Measurements from ENCODE around the gene GAST. TPM values are rescaled to one million over a fixed set of nuclear protein-coding genes. Genes with fewer than 3 reads are reported as not detected.
A peak's percentile ranks its signal among the peaks of the same experiment; 100 is the strongest.

GAST gene
- total and polyA plus RNA-seq, 9 of the 15 experiments (the other 6 are each of a cell fraction or from before 2014, with no cell fraction given), result not detected

DNA sequence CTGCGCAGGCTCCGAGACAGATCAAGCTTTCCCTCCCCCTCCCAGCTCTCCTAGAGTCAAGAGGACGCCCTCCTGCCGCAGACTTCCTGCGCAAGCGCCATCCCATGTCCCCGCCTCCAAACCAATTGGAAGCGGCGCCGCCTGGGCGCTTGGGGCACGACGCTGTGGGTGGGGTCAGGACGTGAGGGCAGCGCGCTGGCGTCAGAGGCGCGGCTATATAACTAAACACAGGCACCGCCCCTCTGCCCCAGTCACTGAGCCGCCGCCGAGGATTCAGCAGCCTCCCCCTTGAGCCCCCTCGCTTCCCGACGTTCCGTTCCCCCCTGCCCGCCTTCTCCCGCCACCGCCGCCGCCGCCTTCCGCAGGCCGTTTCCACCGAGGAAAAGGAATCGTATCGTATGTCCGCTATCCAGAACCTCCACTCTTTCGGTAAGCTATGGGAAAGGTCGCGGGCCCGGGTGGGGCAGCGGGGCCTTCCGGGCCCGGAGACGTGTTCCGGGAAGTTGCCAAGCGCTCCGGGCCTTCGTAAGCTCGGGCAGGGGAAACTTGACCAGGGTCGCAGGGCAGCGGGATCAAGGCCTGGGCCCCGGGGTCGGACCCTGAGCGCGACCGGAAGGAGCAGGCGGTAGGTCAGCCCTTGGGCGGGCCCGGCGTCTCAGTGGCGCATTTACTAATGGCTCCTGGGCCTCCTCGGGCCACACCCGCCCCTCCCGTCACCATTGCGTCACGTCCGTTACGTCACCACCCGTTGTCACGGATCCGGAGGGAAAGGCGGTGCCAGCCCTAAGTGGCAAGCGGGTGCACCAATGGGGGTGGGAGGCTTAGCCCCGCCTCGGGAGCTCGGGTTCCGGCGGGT lies 23.3 kb upstream of the GAST start, which contains the start of gene EIF1 (continued):
- TF ChIP-seq ZNF436 (CRISPR knock-in tag; IDR thresholded peaks at IDR 0.05) (peak; percentile 52; the same call in 1 of the 2 replicates), CBFB (CRISPR knock-in tag; IDR thresholded peaks at IDR 0.05) (no peak; the same call in 1 of the 2 replicates), XRCC3 (IDR thresholded peaks at IDR 0.05) (no peak), ZNF354B (CRISPR knock-in tag; IDR thresholded peaks at IDR 0.05) (peak; percentile 24; the same call in 1 of the 2 replicates), BDP1 (IDR thresholded peaks at IDR 0.05; ENCODE audit: insufficient read depth, insufficient read length) (no peak), KAT7 (CRISPR knock-in tag; IDR thresholded peaks at IDR 0.05; ENCODE audit: borderline replicate concordance) (peak; percentile 90; the same call in 1 of the 2 replicates), NRF1 (conservative IDR thresholded peaks at IDR 0.05 in 1 of 2, IDR thresholded peaks at IDR 0.05 in 1 of 2) (peak; percentile 99), TGIF2 (CRISPR knock-in tag; IDR thresholded peaks at IDR 0.05) (peak; percentile 51; the same call in 1 of the 2 replicates), SMAD1 (IDR thresholded peaks at IDR 0.05; ENCODE audit: low read depth, low read length, partially characterized antibody) (peak; percentile 96), POLR3A (IDR thresholded peaks at IDR 0.05; ENCODE audit: borderline replicate concordance, extremely low read depth, insufficient read depth, insufficient read length) (no peak), CBFA2T3 (IDR thresholded peaks at IDR 0.05) (no peak; the same call in 1 of the 2 replicates), BRCA1 (IDR thresholded peaks at IDR 0.05) (no peak), BRCA1 (CRISPR knock-in tag; IDR thresholded peaks at IDR 0.05) (no peak), HLTF (IDR thresholded peaks at IDR 0.05) (0 out of 2 replicates have a peak, but pooled peaks have one; percentile 39)
- TF ChIP-seq, protein P1, sequence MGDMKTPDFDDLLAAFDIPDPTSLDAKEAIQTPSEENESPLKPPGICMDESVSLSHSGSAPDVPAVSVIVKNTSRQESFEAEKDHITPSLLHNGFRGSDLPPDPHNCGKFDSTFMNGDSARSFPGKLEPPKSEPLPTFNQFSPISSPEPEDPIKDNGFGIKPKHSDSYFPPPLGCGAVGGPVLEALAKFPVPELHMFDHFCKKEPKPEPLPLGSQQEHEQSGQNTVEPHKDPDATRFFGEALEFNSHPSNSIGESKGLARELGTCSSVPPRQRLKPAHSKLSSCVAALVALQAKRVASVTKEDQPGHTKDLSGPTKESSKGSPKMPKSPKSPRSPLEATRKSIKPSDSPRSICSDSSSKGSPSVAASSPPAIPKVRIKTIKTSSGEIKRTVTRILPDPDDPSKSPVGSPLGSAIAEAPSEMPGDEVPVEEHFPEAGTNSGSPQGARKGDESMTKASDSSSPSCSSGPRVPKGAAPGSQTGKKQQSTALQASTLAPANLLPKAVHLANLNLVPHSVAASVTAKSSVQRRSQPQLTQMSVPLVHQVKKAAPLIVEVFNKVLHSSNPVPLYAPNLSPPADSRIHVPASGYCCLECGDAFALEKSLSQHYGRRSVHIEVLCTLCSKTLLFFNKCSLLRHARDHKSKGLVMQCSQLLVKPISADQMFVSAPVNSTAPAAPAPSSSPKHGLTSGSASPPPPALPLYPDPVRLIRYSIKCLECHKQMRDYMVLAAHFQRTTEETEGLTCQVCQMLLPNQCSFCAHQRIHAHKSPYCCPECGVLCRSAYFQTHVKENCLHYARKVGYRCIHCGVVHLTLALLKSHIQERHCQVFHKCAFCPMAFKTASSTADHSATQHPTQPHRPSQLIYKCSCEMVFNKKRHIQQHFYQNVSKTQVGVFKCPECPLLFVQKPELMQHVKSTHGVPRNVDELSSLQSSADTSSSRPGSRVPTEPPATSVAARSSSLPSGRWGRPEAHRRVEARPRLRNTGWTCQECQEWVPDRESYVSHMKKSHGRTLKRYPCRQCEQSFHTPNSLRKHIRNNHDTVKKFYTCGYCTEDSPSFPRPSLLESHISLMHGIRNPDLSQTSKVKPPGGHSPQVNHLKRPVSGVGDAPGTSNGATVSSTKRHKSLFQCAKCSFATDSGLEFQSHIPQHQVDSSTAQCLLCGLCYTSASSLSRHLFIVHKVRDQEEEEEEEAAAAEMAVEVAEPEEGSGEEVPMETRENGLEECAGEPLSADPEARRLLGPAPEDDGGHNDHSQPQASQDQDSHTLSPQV (IDR thresholded peaks at IDR 0.05), result no peak
- TF ChIP-seq, protein P2, sequence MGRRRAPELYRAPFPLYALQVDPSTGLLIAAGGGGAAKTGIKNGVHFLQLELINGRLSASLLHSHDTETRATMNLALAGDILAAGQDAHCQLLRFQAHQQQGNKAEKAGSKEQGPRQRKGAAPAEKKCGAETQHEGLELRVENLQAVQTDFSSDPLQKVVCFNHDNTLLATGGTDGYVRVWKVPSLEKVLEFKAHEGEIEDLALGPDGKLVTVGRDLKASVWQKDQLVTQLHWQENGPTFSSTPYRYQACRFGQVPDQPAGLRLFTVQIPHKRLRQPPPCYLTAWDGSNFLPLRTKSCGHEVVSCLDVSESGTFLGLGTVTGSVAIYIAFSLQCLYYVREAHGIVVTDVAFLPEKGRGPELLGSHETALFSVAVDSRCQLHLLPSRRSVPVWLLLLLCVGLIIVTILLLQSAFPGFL (CRISPR knock-in tag; IDR thresholded peaks at IDR 0.05), result peak; percentile 98; the same call in 1 of the 2 replicates
- TF ChIP-seq, protein P3, sequence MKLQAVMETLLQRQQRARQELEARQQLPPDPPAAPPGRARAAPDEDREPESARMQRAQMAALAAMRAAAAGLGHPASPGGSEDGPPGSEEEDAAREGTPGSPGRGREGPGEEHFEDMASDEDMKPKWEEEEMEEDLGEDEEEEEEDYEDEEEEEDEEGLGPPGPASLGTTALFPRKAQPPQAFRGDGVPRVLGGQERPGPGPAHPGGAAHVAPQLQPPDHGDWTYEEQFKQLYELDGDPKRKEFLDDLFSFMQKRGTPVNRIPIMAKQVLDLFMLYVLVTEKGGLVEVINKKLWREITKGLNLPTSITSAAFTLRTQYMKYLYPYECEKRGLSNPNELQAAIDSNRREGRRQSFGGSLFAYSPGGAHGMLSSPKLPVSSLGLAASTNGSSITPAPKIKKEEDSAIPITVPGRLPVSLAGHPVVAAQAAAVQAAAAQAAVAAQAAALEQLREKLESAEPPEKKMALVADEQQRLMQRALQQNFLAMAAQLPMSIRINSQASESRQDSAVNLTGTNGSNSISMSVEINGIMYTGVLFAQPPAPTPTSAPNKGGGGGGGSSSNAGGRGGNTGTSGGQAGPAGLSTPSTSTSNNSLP (IDR thresholded peaks at IDR 0.05; ENCODE audit: borderline replicate concordance, low read depth, low read length), result no peak
- TF ChIP-seq, protein P4, sequence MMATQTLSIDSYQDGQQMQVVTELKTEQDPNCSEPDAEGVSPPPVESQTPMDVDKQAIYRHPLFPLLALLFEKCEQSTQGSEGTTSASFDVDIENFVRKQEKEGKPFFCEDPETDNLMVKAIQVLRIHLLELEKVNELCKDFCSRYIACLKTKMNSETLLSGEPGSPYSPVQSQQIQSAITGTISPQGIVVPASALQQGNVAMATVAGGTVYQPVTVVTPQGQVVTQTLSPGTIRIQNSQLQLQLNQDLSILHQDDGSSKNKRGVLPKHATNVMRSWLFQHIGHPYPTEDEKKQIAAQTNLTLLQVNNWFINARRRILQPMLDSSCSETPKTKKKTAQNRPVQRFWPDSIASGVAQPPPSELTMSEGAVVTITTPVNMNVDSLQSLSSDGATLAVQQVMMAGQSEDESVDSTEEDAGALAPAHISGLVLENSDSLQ (IDR thresholded peaks at IDR 0.05), result peak; percentile 99
- TF ChIP-seq, protein P5, sequence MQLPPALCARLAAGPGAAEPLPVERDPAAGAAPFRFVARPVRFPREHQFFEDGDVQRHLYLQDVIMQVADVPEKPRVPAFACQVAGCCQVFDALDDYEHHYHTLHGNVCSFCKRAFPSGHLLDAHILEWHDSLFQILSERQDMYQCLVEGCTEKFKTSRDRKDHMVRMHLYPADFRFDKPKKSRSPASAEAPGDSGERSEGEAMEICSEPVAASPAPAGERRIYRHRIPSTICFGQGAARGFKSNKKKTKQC (CRISPR knock-in tag; IDR thresholded peaks at IDR 0.05), result peak; percentile 89
